ENCODE data around the gene ACTR10. TPM values are rescaled to one million over a fixed set of nuclear protein-coding genes. Genes with fewer than 3 reads are reported as not detected.

ACTR10 gene
- total RNA-seq, 1 donor from 2014 or later, result 36.2 TPM

DNA sequence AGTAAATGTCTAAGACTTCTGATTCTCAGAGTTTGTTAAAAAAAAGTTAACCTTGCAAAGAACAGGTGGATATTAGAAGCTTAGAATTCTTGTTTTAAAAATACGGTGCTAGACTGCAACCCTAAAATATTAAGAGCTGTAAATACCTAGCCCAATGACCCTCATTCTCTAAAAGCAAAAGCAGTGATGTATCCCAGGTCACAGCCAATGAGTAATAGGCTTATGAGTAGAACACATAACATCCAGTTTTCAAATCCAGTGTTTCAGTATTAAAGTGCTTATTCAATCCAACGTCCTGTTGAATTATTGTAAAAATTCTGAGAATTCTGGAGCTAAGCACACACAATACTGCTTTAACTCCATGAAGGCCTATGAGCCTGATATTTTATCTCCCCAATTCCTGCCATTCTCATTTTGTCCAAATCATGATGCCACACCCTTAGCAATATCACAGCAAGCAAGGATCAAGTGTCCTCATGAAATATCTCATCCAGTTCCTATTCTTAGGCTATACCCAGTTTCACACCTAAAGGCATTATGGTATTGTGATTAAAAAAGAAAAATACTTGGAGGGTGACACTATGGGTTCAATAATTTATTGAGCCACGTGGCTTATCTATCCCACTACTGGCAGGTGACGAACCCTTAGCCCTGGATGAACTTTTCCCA, 83.1 kb downstream of the ACTR10 start:
- ATAC-seq, result no peak

GRCh38 chr14:58283730-58284129, 83.8 kb downstream of the ACTR10 start:
- no peak for ATAC-seq

DNA sequence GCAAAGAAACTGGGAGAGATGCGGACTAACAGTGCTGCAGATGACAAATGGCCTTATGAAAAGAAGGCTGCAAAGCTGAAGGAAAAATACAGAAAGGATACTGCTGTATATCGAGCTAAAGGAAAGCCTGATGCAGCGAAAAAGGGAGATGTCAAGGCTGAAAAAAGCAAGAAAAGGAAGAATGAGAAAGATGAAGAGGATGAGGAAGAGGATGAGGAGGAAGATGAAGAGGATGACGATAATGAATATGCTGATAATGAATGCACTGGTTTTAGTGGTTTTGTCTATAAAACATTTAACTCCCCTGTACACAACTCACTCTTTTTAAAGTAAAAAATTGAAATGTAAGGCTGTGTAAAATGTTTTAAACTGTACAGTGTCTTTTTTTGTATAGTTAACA, 85.2 kb downstream of the ACTR10 start:
- ATAC-seq, result no peak

Other genes with a start within 250 kb of the ACTR10 start
- gene ARMH4, start 47.9 kb upstream of the ACTR10 start, total RNA-seq, result 0.72 TPM
- gene PSMA3, start 44.7 kb downstream of the ACTR10 start, total RNA-seq, result 142 TPM
- gene ARID4A, start 98.4 kb downstream of the ACTR10 start, total RNA-seq, result 9.5 TPM
- gene TOMM20L, start 195.8 kb downstream of the ACTR10 start, total RNA-seq, result not detected
- gene TIMM9, start 227.4 kb downstream of the ACTR10 start, total RNA-seq, result 33.8 TPM
- gene KIAA0586, start 227.6 kb downstream of the ACTR10 start, total RNA-seq, result 11.9 TPM

Data from esophagus mucosa (tissue), 1 donor.